ENCODE measurements around the gene TFF3. TPM values are rescaled to one million over a fixed set of nuclear protein-coding genes. Genes with fewer than 3 reads are reported as not detected.

TFF3 gene
- total and polyA plus RNA-seq, 2 of the 13 experiments (the other 11 are each of a cell fraction or from before 2014, with no cell fraction given) = 14.2 to 26.9 TPM

DNA sequence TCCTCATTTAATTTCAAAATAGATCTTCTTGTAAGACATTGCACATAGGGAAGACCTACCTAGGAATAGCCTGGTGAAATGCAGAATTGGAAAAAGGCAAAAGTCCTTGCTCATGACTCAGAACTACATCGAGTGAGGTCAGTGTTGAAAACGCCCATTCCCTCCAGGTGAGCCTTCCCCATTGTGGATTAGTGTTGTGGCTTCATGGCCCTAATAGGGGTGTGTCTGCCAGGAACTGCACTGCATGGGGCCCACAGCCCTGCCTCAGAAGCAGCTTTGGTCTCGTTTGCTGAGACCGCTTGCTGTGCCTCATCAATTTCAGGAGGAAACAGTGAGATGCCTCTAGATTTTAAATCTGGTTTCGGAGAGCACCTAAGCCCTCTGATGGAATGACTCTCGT is 17.0 kb downstream of the TFF3 start:
- H3K9ac ChIP-seq (ENCODE audit: insufficient read depth, low read depth, low read length) = no peak overlapping the region
- H3K4me2 ChIP-seq (ENCODE audit: low read depth, low read length) = no peak overlapping the region
- no TSS peak for BruUV-seq (replicated peaks)
- no peak for TF ChIP-seq MIER3 (CRISPR knock-in tag; IDR thresholded peaks at IDR 0.05; ENCODE audit: borderline replicate concordance)
- TF ChIP-seq, protein P1, sequence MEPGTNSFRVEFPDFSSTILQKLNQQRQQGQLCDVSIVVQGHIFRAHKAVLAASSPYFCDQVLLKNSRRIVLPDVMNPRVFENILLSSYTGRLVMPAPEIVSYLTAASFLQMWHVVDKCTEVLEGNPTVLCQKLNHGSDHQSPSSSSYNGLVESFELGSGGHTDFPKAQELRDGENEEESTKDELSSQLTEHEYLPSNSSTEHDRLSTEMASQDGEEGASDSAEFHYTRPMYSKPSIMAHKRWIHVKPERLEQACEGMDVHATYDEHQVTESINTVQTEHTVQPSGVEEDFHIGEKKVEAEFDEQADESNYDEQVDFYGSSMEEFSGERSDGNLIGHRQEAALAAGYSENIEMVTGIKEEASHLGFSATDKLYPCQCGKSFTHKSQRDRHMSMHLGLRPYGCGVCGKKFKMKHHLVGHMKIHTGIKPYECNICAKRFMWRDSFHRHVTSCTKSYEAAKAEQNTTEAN (CRISPR knock-in tag; conservative IDR thresholded peaks at IDR 0.05) = no peak
- no peak for TF ChIP-seq DNMT1 (CRISPR knock-in tag; IDR thresholded peaks at IDR 0.05)
- TF ChIP-seq ZNF180 (CRISPR knock-in tag; IDR thresholded peaks at IDR 0.05; ENCODE audit: borderline replicate concordance, low read depth) = no peak
- no peak for TF ChIP-seq BCL6 (CRISPR knock-in tag; IDR thresholded peaks at IDR 0.05)
- TF ChIP-seq CREB1 (IDR thresholded peaks at IDR 0.05) = no peak
- no peak for TF ChIP-seq CREB1 (CRISPR knock-in tag; IDR thresholded peaks at IDR 0.05)
- TF ChIP-seq IRX3 (CRISPR knock-in tag; IDR thresholded peaks at IDR 0.05; ENCODE audit: borderline replicate concordance, low read depth) = no peak
- no peak for TF ChIP-seq ZNF605 (CRISPR knock-in tag; IDR thresholded peaks at IDR 0.05)
- TF ChIP-seq ZNF713 (CRISPR knock-in tag; IDR thresholded peaks at IDR 0.05) = no peak
- TF ChIP-seq PHB2 (IDR thresholded peaks at IDR 0.05; ENCODE audit: partially characterized antibody) = no peak
- no peak for TF ChIP-seq HIVEP1 (CRISPR knock-in tag; IDR thresholded peaks at IDR 0.05)
- TF ChIP-seq CCAR2 (optimal IDR thresholded peaks at IDR 0.05; ENCODE audit: low read depth, low read length) = no peak
- TF ChIP-seq SMARCC2 (IDR thresholded peaks at IDR 0.05) = no peak
- no peak for TF ChIP-seq ARNT (IDR thresholded peaks at IDR 0.05)
- TF ChIP-seq TP53 (CRISPR knock-in tag; conservative IDR thresholded peaks at IDR 0.05) = no peak
- TF ChIP-seq PCBP2 (optimal IDR thresholded peaks at IDR 0.05; ENCODE audit: low read depth, low read length, poor library complexity, severe bottlenecking) = no peak
- TF ChIP-seq, protein P2, sequence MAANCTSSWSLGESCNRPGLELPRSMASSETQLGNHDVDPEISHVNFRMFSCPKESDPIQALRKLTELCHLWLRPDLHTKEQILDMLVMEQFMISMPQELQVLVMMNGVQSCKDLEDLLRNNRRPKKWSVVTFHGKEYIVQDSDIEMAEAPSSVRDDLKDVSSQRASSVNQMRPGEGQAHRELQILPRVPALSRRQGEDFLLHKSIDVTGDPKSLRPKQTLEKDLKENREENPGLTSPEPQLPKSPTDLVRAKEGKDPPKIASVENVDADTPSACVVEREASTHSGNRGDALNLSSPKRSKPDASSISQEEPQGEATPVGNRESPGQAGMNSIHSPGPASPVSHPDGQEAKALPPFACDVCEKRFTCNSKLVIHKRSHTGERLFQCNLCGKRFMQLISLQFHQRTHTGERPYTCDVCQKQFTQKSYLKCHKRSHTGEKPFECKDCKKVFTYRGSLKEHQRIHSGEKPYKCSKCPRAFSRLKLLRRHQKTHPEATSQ (CRISPR knock-in tag; IDR thresholded peaks at IDR 0.05; ENCODE audit: borderline replicate concordance) = no peak
- TF ChIP-seq, protein P3, sequence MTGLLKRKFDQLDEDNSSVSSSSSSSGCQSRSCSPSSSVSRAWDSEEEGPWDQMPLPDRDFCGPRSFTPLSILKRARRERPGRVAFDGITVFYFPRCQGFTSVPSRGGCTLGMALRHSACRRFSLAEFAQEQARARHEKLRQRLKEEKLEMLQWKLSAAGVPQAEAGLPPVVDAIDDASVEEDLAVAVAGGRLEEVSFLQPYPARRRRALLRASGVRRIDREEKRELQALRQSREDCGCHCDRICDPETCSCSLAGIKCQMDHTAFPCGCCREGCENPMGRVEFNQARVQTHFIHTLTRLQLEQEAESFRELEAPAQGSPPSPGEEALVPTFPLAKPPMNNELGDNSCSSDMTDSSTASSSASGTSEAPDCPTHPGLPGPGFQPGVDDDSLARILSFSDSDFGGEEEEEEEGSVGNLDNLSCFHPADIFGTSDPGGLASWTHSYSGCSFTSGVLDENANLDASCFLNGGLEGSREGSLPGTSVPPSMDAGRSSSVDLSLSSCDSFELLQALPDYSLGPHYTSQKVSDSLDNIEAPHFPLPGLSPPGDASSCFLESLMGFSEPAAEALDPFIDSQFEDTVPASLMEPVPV (CRISPR knock-in tag; IDR thresholded peaks at IDR 0.05) = no peak
- no peak for TF ChIP-seq GLI4 (CRISPR knock-in tag; IDR thresholded peaks at IDR 0.05; ENCODE audit: borderline replicate concordance)
- ChIA-PET CTCF (ENCODE audit: low intra/inter-chr PET ratio, low total read pairs) (no interaction called here), POLR2A (no interaction called here)
- in situ Hi-C loops (cut with HindIII; ENCODE audit: extremely low pct_ligation_motif_present, low pct_unique_long_range_greater_than_20kb) = no loop called here
- FAIRE-seq = no peak
- H3K27me3 ChIP-seq (ENCODE audit: control insufficient read depth in 1 of 2, insufficient read depth in 2 of 2, low read length in 2 of 2) = peaks cover 5 to 46% of the 10 kb centered on the region in 2 experiments; a peak in 3 of 5 replicates
- no peaks in the 10 kb centered on the region for H3K9me3 ChIP-seq (ENCODE audit: low read length)
- H3K79me2 ChIP-seq (ENCODE audit: insufficient read depth, low read length) = no peaks in the 10 kb centered on the region
- intact Hi-C loops (cut with micrococcal nuclease; ENCODE audit: unreplicated experiment) = no loop called here
- no peak overlapping the region for H2AFZ ChIP-seq (ENCODE audit: low read length)
- no peaks in the 10 kb centered on the region for H3K36me3 ChIP-seq (replicated peaks in 1 of 2; ENCODE audit: control insufficient read depth in 1 of 2, insufficient read depth in 2 of 2, low read length in 2 of 2)
- no peak overlapping the region for H3K4me3 ChIP-seq (replicated peaks in 1 of 3; ENCODE audit: insufficient read depth in 1 of 3, low read depth in 2 of 3, low read length in 3 of 3)
- WGBS (ENCODE audit: low lambda C conversion rate) = 13% methylated on average over 6 of the region's 6 CpGs
- no peaks in the 10 kb centered on the region for H3K4me1 ChIP-seq (ENCODE audit: insufficient read depth, low read length)
- no peak for ATAC-seq
- no peak overlapping the region for H3K27ac ChIP-seq (ENCODE audit: extremely low read length, insufficient read depth, low read length)
- H4K20me1 ChIP-seq (ENCODE audit: insufficient read depth, low read length) = no peaks in the 10 kb centered on the region; the same call in 1 of the 2 replicates
- DNase-seq (ENCODE audit: low spot score) = no peak
